CD4-positive, alpha-beta T cell treated with Interleukin-6 at 100 ng/mL for 8 hours (primary cell): Measurements from ENCODE around the gene EXOSC5.
"Not testable (repeated sequence)": the region's sequence is repeated elsewhere in the genome, so short reads cannot be mapped to it uniquely, and the experiment has no call there.

Experiments
- DNase-seq: peaks from one replicate; pipeline ENCODE4 v3.0.0-alpha.2; 2020; ENCODE audit warnings: mixed read lengths, low spot score

The EXOSC5 gene

DNA sequence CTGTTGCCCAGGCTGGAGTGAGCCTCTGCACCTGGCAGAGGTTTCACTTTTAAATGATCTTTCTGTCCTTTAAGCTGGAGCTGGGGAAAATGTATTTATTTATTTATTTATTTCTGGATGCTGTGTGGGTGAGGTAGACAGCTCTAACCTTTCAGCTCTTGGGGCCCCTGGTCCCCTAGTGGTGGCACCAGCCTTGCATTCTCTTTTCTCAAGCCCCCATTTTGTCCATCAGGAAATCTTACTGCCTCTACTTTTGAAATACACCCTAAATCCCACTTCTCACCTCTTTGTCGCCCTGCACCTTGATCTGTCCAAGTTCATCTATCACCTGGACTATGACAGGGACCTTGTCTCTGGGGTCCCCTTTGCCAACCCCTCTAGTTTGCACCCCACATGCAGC, 31.1 kb downstream of the EXOSC5 start:
- no peak for DNase-seq

DNA sequence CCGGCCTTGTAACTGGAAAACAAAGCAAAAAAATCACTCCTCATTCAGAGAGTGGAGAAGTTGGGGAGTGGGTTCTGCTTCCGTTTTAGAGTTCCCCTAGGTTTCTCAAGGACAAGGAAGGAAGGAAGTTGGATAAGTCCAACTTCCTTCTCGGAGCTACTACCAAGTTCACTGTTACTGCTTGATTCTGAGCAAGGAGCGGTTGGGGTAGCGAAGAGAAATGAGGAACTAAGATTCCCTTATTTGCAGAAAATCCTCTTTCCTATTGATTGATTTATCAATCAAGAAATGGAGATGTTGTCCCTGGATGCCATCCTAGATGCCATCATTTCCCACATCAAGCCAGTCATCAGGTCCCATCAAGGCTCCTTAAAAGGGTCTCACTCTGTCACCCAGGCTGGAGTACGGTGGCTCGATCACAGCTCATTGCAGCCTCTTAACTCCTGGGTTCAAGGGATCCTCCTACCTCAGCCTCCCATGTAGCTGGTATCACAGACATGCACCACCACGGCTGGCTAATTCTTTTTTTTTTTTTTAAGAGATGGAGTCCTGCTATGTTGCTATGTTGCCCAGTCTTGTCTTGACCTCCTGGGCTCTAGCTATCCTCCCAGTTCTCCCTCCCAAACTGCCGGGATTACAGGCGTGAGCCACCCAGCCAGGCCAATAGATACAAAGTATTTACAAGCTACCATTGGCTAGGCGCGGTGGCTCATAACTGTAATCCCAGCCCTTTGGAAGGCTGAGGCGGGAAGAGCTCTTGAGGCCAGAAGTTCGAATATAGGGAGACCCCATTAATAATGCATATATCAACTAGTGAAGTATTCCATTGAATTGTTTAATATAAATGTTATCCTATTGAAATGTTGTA, 32.4 kb downstream of the EXOSC5 start:
- no peak for DNase-seq

DNA sequence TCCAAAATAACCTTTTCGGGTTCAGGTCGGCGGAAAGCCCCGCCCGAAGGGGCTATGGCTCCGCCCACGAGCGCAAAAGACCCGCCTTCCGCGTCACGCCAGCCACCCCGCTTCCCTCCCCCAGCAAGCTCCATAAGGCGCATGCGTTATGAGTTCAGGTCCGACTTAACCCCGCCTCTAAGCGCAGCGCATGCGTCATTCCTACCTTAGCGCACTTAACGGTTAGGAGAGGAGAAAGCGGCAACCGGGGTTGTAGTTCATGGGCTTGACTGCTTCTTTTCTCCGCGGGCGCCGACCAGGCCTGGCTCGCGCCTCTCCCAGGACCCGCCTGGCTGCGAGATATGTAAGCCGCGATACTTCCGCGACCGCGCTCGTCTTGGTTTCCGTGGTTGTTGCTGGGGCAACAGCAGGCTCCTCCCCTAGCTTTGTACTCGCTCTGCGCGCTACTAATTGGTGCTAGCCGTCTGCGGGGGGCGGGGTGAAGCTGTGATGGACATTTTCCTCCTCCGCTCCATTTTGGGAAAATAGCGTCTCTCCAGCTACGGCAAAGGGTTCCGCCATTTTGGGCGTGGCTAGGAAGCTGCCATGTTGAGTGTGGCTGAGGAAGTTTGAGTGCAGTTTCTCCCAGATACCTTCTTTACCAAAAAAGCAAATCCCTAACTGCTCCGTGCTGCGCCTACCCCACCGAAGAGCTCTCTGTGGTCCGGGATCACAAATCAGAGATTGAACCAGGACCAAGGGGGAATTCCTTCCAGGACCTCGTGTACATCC, 33.2 kb downstream of the EXOSC5 start, which contains the start of gene B9D2:
B9D2 (minus strand) TSS at position 397 of the 771 bp plus-strand sequence. CDS start 630 bp downstream, outside the sequence.
- peak; percentile 99 for DNase-seq

DNA sequence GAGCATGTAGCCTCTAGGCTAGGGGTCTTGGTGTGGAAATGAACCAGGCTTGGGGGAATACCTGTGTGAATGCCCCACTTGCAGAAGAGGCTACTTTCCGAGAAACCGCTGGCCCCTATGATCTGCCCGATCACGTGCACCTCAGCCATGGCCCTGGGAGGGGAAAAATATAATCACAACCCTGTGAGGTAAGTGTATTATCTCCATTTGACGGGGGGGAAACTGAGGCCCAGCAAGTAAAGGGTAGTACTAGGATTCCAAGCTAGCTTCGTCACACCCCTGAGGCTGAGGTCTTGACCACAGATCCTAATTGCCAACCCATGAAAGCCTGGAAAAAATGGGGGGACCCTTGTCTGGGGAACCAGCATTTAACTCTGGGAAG, 33.8 kb downstream of the EXOSC5 start:
- no peak for DNase-seq

DNA sequence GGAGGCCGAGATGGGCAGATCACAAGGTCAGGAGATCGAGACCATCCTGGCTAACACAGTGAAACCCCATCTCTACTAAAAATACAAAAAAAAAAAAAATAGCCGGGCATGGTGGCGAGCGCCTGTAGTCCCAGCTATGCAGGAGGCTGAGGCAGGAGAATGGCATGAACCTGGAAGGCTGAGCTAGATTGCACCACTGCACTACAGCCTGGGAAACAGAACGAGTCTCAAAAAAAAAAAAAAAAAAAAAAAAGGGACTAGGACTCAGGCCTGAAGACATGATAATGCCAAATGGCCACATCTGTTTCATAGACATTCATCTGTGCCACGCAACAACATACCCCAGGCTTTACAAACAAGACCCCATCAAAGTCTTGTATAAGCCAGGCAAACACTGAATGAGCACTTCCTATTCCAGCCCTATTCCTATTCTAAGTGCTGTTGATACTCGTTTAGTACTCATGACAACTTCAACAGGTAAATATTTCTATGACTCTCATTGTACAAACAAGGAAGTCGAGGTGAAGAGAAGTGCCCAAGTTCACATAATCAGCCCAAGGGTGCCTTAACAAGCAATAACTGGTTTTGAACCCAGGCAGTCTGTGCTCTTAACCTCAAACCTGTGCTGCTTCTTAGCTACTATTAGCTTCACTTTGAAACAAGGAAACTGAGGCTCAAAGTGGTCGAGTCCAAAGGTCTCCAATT, 34.9 kb downstream of the EXOSC5 start:
- DNase-seq = no peak

DNA sequence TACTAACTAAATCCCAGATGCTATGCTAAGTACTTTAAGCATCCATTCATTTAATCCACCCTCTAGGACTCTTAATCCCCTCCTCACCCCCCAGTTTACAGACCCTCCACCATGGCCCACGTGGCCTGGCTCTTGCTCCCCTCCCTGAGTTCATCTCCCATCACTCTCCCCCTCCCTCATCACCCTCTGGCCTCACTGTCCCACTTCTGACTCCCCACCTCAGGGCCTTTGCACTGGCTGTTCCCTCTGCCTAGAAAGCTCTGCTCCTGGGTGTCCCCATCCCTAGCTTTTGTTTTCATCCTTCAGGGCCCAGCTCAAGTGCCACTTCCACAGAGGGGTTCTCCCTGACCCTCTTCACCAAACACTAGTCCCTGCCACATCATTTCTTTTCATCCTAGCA, 37.4 kb downstream of the EXOSC5 start:
- DNase-seq = no peak

DNA sequence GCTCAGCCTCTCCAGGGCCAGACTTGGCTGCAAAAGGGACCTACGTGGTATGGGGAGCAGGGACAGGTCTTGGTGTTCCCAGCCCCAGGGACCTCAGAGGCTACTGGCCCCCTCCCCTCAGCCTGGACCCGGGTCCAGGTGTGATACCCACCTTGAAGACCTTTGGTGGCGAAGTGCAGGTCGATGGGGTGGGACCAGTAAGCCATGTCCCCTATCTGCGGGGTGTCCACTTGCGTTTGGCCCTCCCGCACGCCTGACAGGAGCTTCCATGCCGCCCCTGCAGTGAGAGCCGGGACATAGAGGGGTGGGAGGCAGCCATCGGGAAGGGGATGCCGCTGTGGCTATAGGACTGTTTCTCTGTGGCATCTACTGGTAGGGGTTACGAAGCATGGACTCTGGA, 39.4 kb downstream of the EXOSC5 start:
- DNase-seq = no peak

DNA sequence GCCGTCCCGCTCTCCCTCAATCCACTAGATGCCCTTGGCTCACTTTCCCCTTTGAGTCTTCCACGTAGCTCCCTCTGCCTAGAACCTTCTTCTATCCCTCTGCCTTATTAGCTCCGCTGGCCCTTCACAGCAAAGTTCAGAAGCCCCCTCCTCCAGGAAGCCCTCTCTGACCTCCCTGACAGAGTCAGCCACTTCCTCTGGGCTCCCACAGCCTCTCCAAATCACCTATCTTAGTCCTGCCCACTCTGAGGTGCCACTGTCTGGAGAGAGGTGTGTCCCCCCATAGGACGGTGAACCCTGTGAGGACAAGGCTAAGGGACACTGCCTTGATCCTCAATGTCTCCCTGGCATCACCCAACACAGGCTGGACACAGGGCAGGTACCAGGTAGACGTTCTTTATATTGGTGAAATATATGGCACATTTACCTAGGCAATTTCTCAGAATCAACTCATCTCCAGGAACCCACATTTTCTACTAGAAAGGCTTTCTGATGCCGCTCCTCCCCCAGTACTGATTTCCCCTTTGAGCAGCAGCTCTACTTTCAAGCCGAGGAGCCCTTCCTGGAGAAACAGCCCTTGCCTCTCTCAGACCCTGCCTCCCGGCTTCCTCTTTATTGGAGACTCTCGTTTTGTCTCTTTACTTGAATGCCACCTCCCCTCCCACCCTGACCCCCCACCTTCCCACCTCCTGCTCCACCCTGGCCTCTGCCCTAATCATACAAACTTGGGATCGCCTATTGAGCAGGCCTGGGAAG, 40.0 kb downstream of the EXOSC5 start:
- peak; percentile 51 for DNase-seq

DNA sequence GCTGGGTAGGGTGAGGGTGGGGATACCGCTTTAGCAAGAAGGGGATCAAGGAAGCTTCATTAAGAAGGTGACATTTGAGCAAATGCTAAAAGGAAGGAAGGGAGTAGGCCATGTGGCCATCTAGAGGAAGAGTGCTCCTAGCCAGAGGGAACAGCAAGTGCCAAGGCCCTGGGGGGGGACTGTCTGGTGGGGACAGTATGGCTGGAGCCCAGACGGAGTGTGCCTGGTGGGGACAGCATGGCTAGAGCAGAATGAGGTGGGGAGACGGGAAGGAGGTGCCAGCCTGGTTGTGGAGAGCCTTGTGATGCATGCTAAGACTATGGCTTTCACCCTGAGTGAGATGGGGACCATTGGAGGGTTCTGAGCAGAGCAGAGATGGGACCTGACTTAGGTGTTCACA, 41.4 kb downstream of the EXOSC5 start:
- DNase-seq = no peak

DNA sequence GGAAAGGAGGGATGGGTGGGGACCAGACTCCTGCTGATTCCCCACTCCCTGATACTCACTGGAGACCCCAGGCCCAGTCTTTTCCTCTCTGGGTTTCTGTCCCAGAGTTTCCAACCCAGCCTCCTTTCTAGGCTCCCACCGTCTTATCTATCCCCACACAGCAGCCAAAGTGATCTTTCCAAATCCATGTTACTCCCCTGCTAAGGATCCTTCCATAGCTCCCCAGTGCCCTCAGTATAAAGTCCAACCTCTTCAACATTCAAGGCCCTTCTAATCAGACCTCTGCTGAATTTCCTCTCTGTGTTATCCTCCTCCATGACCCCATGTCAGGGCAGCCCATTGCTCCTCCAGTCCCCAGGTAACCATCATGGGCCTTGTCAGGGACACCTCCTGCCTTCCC, 42.1 kb downstream of the EXOSC5 start:
- DNase-seq = no peak

DNA sequence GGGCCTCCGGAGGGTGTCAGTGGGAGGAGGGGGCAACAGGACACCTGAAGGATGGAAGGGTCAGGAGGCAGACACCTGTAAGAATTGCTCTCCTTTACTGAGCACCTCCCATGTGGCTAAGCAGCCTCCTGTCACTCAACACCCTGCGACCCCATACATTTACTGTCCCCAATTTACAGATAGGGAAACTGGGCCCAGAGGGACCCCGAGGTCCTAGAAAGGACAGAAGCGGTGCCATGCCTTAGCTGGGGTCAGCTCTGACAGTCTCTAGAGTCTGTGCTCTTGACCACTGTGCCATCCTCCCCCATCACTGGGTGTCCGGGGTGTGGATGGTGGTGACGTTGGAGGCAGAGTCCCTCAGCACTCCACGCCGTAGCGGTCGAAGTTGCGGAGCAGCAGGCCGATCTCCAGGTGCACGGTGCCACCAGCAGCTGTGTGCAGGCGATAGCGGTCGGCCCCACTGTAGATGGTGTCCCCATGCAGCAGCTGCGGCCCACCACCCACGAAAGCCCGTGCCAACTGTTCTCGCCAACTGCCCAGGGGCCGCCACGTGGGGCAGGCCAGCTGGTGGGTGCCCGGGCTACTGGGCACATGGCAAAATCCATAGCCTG, 42.7 kb downstream of the EXOSC5 start:
- no peak for DNase-seq

DNA sequence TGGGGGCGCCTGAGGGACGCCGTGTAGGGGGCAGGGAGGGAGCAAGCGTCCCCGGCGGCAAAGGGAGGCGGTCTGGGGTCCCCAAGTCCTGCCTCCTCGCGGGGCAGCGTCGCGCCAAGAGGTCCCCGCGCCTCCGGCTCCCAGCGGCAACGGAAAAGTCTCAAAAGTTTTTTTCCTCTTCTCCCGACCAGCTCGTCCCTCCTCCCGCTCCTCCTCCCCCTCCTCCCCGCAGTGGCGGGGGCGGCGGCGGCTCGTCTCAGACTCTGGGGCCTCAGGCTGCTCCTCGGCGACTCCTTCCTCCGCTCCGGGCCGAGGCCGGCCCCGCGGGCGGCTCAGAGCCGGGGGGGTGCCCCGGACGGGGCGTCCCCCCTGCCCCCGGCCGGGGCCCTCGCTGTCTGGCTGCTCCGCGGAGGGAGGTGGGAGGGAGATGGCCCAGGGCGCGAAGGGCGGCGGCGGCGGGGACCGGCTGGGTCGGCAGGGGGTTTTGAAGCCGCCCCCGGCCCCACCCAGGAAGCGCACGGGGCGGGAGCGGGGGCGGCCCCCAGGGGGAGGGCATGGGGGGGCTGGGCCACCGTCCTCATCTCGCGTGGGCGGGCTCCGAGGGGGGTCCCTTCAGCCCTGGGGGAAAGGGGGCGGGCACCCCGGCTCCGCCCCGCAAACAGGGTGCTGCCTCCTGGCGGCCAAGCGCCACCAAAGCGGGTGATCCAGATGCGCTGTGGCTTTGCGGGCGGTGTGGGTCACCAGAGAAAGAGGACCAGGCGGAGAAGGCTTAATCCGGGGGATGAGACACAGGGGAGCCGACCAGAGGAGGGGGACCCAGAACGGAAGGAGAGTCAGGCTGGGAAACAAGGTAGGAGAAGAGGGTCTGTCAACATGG, 43.5 kb downstream of the EXOSC5 start, which contains the start of gene TGFB1:
TGFB1 (minus strand) TSS at position 457 of the 877 bp plus-strand sequence. CDS start 878 bp downstream, outside the sequence.
- DNase-seq = peak; percentile 95

DNA sequence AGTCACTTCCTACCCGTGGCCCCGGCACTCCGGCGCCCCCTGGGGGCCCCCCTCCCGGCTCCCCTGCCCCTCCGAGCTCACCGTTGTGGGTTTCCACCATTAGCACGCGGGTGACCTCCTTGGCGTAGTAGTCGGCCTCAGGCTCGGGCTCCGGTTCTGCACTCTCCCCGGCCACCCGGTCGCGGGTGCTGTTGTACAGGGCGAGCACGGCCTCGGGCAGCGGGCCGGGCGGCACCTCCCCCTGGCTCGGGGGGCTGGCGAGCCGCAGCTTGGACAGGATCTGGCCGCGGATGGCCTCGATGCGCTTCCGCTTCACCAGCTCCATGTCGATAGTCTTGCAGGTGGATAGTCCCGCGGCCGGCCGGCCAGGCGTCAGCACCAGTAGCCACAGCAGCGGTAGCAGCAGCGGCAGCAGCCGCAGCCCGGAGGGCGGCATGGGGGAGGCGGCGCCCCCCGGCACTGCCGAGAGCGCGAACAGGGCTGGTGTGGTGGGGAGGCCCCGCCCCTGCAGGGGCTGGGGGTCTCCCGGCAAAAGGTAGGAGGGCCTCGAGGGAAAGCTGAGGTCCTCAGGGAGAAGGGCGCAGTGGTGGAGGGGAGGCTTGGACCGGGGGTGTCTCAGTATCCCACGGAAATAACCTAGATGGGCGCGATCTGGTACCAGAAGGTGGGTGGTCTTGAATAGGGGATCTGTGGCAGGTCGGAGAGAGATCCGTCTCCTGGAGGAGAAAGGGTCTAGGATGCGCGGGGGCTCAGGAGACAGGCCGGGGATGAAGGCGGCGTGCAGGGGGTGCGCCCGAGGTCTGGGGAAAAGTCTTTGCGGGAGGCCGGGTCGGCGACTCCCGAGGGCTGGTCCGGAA, 44.3 kb downstream of the EXOSC5 start:
- DNase-seq = peak; percentile 76

DNA sequence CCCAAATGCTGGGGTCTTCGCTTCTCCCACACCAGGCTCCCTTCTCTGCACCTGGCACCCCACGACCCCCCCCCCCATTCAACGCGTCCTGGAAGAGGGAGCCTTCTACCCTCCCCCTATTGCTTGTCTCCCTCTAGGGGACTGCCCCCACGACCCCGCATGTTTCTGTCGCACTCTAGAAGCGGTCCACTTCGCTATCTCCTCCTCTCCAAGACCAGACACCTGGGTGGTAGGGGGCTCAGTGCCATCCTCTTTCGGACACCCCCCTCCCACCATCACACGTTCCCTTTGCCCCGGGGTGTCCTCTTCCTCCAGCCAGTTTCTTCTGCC, 44.9 kb downstream of the EXOSC5 start:
- DNase-seq = no peak

DNA sequence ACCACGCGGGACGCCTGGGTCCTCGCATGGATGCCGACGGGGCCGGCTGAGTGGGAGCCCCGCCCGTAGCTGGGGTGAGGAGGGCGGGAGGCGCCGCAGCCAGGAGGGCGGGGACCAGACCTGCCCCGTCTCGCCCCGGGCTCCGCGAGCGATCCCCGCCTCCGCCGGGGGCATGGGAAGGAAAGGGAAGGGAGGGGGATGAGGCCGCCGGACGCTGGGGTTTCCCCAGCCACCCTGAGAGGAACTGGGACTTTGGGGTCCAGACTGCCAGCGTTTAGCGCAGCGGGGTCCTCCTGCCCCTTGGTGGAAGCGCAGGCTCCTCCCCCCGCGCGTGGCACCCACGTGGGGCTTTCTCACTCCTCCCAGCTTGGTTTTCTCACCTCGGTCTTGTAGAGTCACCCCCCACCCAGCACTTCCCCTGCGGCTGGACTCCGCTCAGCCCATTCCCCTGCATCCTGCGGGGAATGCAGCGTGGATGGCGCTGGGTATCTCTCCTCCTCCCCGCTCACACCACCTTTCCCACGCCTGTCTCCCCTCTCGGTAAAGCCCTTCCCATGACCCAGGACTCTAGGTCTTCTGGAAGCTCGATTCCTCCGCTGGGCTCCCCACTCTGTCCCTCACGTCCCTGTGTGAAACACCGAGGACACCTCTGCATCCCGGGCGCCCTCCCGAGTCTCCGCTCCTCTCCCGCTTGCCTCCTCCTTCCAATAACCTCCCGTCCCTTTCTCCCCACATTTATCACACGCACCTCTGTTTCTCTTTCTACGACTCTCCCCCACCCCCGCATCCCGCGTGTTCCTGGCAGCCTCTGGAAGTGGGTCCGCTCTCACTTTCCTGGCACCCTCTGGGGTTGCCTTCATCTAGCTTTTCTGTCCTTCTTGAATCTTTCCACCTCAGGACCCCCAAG, 45.6 kb downstream of the EXOSC5 start:
- DNase-seq = peak; percentile 82

DNA sequence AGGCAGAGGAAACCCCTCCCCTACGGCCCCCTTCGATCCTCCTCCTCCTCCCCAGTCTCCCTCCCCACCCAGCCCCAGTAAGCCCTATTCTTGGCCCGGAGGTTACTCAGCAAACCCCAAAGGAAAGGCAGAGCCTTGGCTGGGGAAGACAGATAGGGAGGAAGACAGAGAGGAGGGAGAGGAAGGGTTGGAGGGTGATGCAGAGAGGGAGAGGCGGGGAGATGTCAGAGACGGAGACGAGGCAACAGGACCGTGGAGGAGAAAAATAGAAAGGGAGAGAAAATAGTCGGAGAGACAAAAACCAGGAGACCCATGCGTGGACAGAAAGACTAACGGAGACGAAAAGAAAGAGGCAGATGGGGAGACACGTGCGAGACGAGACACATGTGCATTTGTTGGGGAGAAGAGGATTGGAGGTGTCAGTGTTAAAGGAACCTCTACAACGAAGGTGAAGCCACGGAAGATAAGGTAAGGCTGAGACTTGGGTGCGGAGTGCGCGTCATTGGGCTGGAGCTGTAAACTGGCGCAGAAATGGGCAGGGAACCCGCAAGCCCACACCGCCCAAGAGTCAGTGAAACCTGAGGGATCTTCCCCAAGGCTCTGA, 46.3 kb downstream of the EXOSC5 start:
- no peak for DNase-seq

DNA sequence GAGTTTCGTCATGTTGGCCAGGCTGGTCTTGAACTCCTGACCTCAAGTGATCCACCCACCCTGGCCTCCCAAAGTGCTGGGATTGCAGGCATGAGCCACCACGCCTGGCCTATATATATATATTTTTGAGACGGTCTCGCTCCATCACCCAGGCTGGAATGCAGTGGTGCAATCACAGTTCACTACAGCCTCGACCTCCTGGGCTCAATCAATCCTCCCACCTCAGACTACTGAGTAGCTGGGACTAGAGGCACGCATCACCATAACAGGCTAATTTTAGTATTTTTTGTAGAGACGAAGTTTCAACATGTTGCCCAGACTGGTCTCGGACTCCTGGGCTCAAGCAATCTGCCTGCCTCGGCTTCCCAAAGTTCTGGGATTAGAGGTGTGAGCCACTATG, 50.2 kb downstream of the EXOSC5 start:
- not testable (repeated sequence) for DNase-seq

DNA sequence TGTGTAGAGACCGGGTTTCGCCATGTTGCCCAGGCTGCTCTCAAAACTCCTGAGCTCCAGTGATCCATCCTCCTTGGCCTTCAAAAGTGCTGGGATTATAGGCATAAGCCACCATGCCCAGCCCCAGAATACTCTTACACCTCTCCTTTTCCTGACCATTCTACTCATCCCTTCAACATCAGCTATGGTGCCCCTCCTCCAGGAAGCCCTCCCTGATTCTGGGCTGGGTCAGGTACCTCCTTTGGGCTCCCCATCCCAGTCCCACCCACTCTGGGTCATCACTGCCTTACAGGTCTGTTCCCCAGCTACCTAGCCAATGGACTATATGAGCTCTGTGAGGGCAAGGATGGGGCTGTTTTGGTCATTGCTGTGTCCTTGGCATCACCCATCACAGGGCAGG, 53.0 kb downstream of the EXOSC5 start:
- DNase-seq = no peak
